ENCODE measurements around the gene ALOX12.

The ALOX12 gene

DNA sequence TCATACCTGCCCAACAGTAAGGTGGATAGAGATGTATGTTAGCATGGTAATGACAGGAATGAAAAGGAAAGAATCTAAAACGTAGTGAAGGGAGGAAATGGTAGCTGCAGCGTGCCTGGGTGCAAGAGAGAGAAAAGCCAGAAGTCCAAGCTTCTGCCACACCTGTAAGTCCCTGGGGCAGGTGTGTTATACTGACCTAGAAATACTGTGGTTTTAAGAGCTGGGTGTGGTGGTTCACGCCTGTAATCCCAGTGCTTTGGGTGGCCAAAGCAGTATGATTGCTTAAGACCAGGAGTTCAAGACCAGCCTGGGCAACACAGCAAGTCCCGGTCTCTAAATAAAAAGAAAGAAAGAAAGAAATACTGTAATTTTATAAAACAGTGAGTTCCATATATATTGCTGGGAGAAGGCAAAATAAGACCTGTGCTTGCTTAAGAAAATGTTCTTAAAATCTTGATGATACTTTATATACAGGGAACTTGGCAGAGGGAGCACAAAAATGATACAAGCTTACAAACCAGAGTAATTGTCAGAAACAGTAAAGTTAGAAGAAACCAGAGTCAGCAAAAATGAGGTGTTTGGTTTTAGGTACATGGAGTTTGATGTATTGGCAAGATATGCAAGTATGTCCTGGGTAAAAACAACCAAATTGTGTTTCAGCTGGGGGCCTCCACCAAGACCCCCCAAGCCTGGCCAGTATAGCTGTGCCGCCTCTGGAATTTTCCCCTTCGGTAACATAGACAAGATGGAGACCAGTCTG, 6.6 kb downstream of the ALOX12 start:
- DNase-seq, result no peak

GRCh38 chr17:7003745-7004144, 7.9 kb downstream of the ALOX12 start:
- no peak for DNase-seq

DNA sequence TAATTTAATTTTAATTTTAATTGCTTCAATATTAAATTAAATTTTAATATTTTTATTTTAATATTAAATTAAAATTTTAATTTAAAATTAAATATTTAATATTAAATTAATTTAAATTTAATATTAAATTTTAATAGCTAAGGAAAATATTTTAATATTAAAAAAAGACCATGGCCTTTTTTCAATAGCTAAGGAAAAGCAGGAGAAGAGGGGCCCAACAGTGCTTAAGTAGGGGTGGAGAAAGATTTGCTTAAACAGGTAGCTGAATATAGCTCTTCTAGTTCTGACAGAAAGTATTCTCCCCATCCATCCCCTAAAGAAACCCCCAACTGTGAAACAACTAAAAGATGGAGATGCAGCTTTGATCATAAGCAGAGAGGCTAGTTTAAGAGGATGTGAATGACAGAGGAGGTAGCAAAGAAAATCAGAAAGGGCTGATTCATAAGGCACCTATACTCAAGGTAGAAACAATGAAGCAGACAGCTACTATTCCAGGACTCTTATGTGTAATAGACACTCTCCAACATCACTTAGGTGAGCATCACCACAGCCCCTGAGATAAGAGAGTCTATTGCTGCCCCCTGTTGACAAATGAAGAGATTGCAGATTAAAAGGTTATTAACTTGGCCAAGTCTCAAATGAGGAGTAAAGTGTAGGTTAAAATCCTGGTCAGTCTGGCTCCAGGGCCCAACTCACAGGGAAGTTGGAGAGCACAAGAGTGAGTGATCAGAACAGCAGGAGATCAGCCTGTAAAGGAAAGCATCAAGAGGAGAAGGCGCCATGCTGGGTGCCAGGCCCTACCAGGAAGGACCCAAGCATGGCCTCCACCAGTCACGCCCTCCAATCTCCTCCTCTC, 8.8 kb downstream of the ALOX12 start:
- DNase-seq, result peak; percentile 48 to 64

GRCh38 chr17:7005716-7006115, 9.9 kb downstream of the ALOX12 start:
- DNase-seq, result no peak

DNA sequence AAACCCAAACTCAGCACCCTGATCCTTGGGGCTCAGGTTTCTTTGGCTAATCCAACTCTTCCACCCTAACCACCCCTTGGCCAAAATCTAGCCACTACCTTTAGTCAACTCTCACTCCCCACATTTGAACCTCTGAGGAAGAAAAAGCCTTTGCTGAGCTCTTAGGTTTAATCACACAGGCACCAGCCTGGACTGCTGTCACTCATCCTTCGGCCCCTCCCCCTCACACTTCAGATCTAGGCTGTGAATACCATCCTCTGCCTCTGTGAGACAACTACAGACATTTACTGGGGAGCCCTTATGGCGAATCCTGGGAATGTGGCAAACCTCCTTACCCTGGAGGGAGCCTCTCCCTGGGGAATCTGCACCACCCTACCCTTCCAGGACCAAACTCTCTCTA, 11.3 kb downstream of the ALOX12 start:
- DNase-seq, result no peak

DNA sequence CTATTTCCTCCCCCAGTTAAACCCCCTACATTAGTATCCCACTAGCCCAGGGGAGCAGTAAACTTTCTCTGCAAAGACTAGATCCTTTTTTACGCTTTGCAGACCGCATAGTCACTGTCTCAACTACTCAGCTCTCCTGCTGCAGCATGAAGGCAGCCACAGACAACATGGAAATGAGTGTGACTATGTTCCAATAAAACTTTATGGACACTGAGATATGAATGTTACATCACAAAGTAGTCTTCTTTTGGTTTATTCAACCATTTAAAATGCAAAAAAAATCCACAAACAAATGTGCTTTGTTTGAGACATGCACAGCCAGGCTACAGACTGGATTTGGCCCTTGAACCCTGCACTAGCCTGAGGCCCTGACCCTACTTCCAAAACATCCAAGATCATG, 14.7 kb downstream of the ALOX12 start:
- DNase-seq, result no peak

- no peak for DNase-seq
These were observed 15.6 kb downstream of the ALOX12 start for GRCh38 chr17:7011415-7011814.

DNA sequence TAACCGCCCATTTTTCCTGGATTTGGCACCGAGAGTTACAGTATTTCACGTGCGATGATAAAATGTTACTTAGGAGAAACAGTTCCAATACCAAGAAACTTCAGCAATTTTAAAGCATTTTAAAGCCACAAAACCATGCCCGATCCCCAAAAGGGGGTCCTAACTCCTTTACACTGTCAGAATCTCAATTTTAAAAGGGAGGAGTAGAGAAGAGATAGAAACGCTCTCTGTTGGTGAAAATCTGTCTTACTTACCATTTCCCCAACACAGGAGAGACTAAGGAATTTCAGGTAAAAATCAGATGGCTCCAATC, 16.0 kb downstream of the ALOX12 start:
- DNase-seq, result no peak

GRCh38 chr17:7014261-7014994, 18.6 kb downstream of the ALOX12 start:
- DNase-seq, result peak; percentile 81 to 91

GRCh38 chr17:7014995-7015958, 19.4 kb downstream of the ALOX12 start:
- DNase-seq, result no peak

DNA sequence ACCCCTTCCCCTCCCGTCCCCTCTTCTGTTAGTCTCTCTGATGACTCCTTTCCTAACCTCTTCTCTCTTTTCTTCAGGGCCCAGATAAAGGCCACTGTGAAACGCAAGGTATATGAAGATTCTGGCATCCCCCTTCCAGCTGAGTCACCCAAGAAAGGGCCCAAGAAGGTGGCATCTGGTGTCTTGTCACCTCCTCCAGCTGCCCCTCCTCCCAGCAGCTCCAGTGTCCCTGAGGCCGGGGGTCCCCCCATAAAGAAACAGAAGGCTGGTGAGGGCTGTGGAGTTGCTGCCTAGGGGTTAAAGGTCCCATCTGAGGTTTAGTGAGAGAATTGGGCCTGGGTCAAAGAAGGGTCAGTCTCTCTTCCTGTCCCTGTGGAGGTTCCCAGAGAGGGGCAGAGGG, 20.6 kb downstream of the ALOX12 start:
- DNase-seq, result no peak

GRCh38 chr17:7016886-7017826, 21.3 kb downstream of the ALOX12 start:
- DNase-seq, result no peak

DNA sequence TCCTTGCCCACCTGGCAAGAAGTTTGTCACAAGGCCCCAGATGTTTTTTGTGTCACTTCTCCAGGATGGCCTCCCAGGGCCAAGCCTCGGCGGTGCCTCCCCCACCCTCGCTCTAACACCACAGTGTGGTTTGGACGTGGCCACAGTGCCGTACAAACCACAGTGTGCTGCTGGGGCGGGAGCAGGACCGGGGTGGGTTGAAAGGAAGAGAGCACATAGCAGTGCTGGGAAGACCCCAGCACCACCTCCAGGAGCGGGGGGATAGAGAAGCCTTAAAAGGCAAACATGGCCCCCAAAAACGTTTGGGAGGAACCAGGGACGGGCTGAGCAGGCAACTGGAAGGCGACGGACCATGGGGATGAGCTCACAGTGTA, 22.0 kb downstream of the ALOX12 start:
- no peak for DNase-seq

DNA sequence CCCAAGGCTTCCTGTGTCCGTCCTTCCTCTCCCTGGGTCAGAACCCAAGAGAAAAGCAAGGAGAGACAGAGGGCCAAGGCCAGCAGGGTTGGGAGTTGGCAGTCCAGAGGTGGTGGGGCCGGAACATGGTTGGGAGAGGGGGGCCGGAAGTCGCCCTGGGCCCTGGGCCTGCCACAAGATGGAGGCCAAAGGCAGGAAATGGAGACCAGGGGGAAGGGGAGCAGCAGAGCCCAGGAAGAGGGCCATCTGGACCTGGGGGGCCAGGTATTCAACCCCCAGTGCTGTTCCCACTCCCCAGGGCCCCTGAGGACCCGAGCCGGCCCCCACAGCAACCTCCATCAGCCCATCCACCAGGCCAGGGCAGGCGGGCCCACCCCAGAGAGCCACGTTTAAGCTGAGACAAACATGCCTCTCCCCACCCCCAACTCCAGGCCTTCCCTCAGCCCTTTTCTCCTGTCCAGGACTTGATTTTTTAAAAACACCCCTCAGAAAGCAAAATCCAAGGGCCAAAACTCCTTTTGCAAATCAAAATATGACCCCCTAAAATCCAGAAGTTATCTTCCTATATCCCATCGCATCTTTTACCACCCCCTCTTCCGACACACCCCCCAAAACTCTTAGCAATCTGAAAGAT, 22.6 kb downstream of the ALOX12 start:
- no peak for DNase-seq

- no peak for DNase-seq
These were observed 23.5 kb downstream of the ALOX12 start for GRCh38 chr17:7019367-7019766.

DNA sequence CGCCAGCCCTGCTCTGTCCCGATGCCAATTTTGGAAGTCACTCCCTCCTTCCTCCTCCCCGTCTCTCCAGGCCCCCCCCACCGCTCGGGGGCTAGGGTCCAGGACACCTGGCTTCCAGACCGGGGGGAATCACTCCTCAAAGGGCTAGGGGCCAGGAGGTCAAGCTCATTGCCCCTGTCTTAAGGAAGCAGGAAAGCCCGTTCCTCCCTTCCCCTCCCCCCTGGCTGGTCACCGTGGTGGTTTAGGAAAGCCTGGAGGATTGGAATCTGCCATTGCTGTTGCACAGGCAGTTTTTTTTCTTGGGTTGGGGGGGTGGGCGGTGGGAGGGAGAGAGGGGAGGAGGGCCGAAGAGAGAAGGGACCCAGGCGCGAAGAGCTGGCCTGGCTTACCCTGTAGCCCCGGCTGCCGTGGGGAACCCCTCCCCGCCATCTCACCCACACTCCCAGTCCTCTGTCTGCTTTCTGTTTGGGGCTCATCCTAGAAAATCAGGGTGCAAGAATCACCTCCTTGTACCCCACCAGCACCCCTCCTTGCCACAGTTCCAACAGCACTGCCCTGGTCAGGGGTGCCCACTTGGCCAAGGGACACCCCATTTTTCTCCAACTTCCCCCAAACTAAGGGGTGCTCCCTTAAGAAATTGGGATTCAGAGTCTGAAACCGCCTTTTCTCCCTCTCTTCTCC, 24.1 kb downstream of the ALOX12 start:
- DNase-seq, result peak in 1 of 2 experiments; percentile 33

- no peak for DNase-seq
These were observed 25.2 kb downstream of the ALOX12 start for GRCh38 chr17:7020894-7021664.

DNA sequence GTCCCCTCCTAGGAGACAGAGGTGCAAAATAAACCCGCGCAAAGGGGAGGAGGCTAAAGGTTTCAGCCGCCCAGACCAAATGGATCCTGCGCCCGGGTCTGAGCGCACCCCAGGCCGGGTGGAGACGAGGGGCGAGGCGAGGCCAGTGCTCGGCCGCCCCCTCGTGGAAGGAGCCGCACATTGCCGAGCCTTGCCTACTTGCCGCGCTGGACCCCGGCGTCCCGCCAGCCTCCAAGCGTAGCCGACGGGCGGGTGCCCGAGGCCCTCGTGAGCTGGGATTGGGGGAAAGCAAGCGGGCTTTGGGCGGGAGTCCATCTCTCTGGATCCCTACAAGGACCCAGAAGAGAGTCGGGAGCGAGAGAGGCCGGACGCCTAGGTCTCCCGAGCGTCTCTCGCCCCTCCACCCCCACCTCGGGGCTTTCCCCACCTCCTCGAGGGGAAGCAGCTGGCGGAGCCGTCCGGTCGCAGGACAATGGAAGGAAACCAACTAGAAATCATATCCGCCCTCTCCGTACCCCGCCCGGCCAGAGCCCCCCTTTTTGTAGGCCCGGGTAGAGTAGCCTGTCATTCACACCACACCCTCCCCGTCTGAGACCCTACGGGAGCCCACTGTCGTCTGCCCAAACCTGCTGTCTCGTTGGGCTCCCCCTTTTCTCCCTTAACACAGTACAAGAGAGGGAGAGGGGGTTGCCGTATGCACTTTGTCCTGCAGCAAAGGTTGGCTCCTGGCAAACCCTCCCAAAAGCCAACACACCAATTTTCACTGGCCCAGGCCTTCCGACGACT, 26.3 kb downstream of the ALOX12 start:
- peak; percentile 43 to 58 for DNase-seq
